HEK293 (cell line): ENCODE results near the gene ACVR1.

ENCODE experiments used
- CTCF ChIA-PET: fragments of 350-600 bp; formaldehyde crosslinking; extraction: SDS; loops from one replicate; lab custom pipeline; 2021; ENCODE audit warnings: antibody characterized with exemption; lab: Yijun Ruan, JAX
- POLR2A ChIA-PET: fragments of 300-600 bp; formaldehyde crosslinking; extraction: SDS; loops from one replicate; lab custom pipeline; 2020; ENCODE audit warnings: antibody characterized with exemption, inconsistent platforms; lab: Yijun Ruan, JAX
- H3K27ac ChIP-seq: fragments of 200-500 bp; sonication (Bioruptor generic); 2 replicates; pipeline ENCODE4 v1.5.1; 2014; ENCODE audit warnings: low read depth, low read length, control low read depth, inconsistent platforms; ENCODE audit errors: extremely low read depth
- H3K36me3 ChIP-seq, 2 experiments: fragments of 200-500 bp in 1 of 2; sonication (Bioruptor generic) in 1 of 2; 1 replicate in 1 of 2; 2 replicates in 1 of 2; pipeline ENCODE4 v1.5.1; 2014 to 2017; ENCODE audit warnings: inconsistent platforms in 2 of 2, low read length in 2 of 2; ENCODE audit not compliant: control insufficient read depth in 2 of 2, insufficient read depth in 1 of 2
- H3K4me1 ChIP-seq: fragments of 200-500 bp; sonication (Bioruptor generic); 2 replicates; pipeline ENCODE4 v1.5.1; 2014; ENCODE audit warnings: mild to moderate bottlenecking, low read length, inconsistent platforms; ENCODE audit not compliant: control insufficient read depth, insufficient read depth
- H3K4me3 ChIP-seq: 2 replicates; pipeline ENCODE4 v1.5.1; 2011; ENCODE audit warnings: low read depth, mild to moderate bottlenecking, control low read depth, low read length, moderate library complexity
- H3K9me3 ChIP-seq: fragments of 200-500 bp; sonication (Bioruptor generic); 2 replicates; pipeline ENCODE4 v1.5.1; 2014; ENCODE audit warnings: low read depth, low read length, inconsistent platforms; ENCODE audit not compliant: control insufficient read depth, insufficient read depth
- EGR2 ChIP-seq: fragments of 450-650 bp; formaldehyde crosslinking; IDR thresholded peaks from 2 replicates; pipeline ENCODE4 v1.5.1; 2016; ENCODE audit warnings: low read depth, missing biosample characterization, missing genetic modification characterization
- GLI4 ChIP-seq: fragments of 450-650 bp; formaldehyde crosslinking; IDR thresholded peaks from 2 replicates; pipeline ENCODE4 v1.5.1; 2016; ENCODE audit warnings: missing biosample characterization, missing genetic modification characterization
- KLF10 ChIP-seq: fragments of 450-650 bp; IDR thresholded peaks from 2 replicates; pipeline ENCODE4 v1.5.1; 2018; ENCODE audit warnings: missing biosample characterization, mild to moderate bottlenecking, missing genetic modification characterization
- MZF1 ChIP-seq: fragments of 450-650 bp; formaldehyde crosslinking; IDR thresholded peaks from 2 replicates; pipeline ENCODE4 v1.5.1; 2017; ENCODE audit warnings: missing biosample characterization, missing genetic modification characterization, borderline replicate concordance
- SP3 ChIP-seq: fragments of 450-650 bp; formaldehyde crosslinking; IDR thresholded peaks from 2 replicates; pipeline ENCODE4 v1.5.1; 2016; ENCODE audit warnings: missing biosample characterization, missing genetic modification characterization
- SP7 ChIP-seq: fragments of 450-650 bp; formaldehyde crosslinking; IDR thresholded peaks from 2 replicates; pipeline ENCODE4 v1.5.1; 2016; ENCODE audit warnings: missing biosample characterization, missing genetic modification characterization
- TRIM28 ChIP-seq: IDR thresholded peaks from 2 replicates; pipeline ENCODE4 v1.6.1; 2011; ENCODE audit warnings: low read length, control low read depth, borderline replicate concordance
- ZBTB21 ChIP-seq: fragments of 450-650 bp; formaldehyde crosslinking; IDR thresholded peaks from 2 replicates; pipeline ENCODE4 v1.5.1; 2017; ENCODE audit warnings: missing biosample characterization, missing genetic modification characterization
- ZFHX2 ChIP-seq: fragments of 450-650 bp; formaldehyde crosslinking; conservative IDR thresholded peaks from 2 replicates; pipeline ENCODE4 v1.5.1; 2016; ENCODE audit warnings: missing biosample characterization, missing genetic modification characterization
- ZNF132 ChIP-seq: fragments of 450-650 bp; formaldehyde crosslinking; IDR thresholded peaks from 2 replicates; pipeline ENCODE4 v1.5.1; 2017; ENCODE audit warnings: missing biosample characterization, missing genetic modification characterization, borderline replicate concordance
- ZNF133 ChIP-seq: fragments of 450-650 bp; formaldehyde crosslinking; IDR thresholded peaks from 2 replicates; pipeline ENCODE4 v1.5.1; 2016; ENCODE audit warnings: missing biosample characterization, missing genetic modification characterization
- ZNF169 ChIP-seq: fragments of 450-650 bp; formaldehyde crosslinking; IDR thresholded peaks from 2 replicates; pipeline ENCODE4 v1.5.1; 2016; ENCODE audit warnings: missing biosample characterization, missing genetic modification characterization
- ZNF202 ChIP-seq: fragments of 450-650 bp; formaldehyde crosslinking; IDR thresholded peaks from 2 replicates; pipeline ENCODE4 v1.5.1; 2016; ENCODE audit warnings: missing biosample characterization, missing genetic modification characterization, borderline replicate concordance
- ZNF214 ChIP-seq: fragments of 450-650 bp; formaldehyde crosslinking; IDR thresholded peaks from 2 replicates; pipeline ENCODE4 v1.5.1; 2017; ENCODE audit warnings: missing biosample characterization, mild to moderate bottlenecking, missing genetic modification characterization, borderline replicate concordance
- ZNF23 ChIP-seq: fragments of 450-650 bp; formaldehyde crosslinking; IDR thresholded peaks from 2 replicates; pipeline ENCODE4 v1.5.1; 2016; ENCODE audit warnings: missing biosample characterization, missing genetic modification characterization, borderline replicate concordance
- ZNF311 ChIP-seq: fragments of 450-650 bp; formaldehyde crosslinking; IDR thresholded peaks from 2 replicates; pipeline ENCODE4 v1.5.1; 2017; ENCODE audit warnings: missing biosample characterization, missing genetic modification characterization, borderline replicate concordance
- ZNF335 ChIP-seq: fragments of 450-650 bp; formaldehyde crosslinking; conservative IDR thresholded peaks from 2 replicates; pipeline ENCODE4 v1.5.1; 2016; ENCODE audit warnings: missing biosample characterization, missing genetic modification characterization
- ZNF341 ChIP-seq: fragments of 450-650 bp; formaldehyde crosslinking; IDR thresholded peaks from 2 replicates; pipeline ENCODE4; 2016; ENCODE audit warnings: low read depth, missing biosample characterization, missing genetic modification characterization
- ZNF366 ChIP-seq: fragments of 450-650 bp; formaldehyde crosslinking; conservative IDR thresholded peaks from 2 replicates; pipeline ENCODE4 v1.5.1; 2016; ENCODE audit warnings: missing biosample characterization, missing genetic modification characterization
- ZNF37A ChIP-seq: fragments of 450-650 bp; IDR thresholded peaks from 2 replicates; pipeline ENCODE4 v1.5.1; 2018; ENCODE audit warnings: missing biosample characterization, missing genetic modification characterization
- ZNF521 ChIP-seq: fragments of 450-650 bp; formaldehyde crosslinking; IDR thresholded peaks from 2 replicates; pipeline ENCODE4 v1.5.1; 2017; ENCODE audit warnings: missing biosample characterization, mild to moderate bottlenecking, missing genetic modification characterization
- ZNF560 ChIP-seq: fragments of 450-650 bp; formaldehyde crosslinking; IDR thresholded peaks from 2 replicates; pipeline ENCODE4 v1.5.1; 2017; ENCODE audit warnings: missing biosample characterization, missing genetic modification characterization, borderline replicate concordance
- ZNF626 ChIP-seq: fragments of 450-650 bp; sonication (Bioruptor Pico); formaldehyde crosslinking; IDR thresholded peaks from 2 replicates; pipeline ENCODE4 v1.5.1; 2018; ENCODE audit warnings: missing biosample characterization, missing genetic modification characterization, inconsistent platforms
- ZNF629 ChIP-seq: fragments of 450-650 bp; formaldehyde crosslinking; IDR thresholded peaks from 2 replicates; pipeline ENCODE4 v1.5.1; 2017; ENCODE audit warnings: missing biosample characterization, missing genetic modification characterization
- ZNF664 ChIP-seq: fragments of 450-650 bp; formaldehyde crosslinking; IDR thresholded peaks from 2 replicates; pipeline ENCODE4 v1.5.1; 2016; ENCODE audit warnings: missing biosample characterization, missing genetic modification characterization
- ZNF830 ChIP-seq: fragments of 450-650 bp; IDR thresholded peaks from 2 replicates; pipeline ENCODE4 v1.5.0; 2018; ENCODE audit warnings: missing biosample characterization, missing genetic modification characterization, low read depth, mild to moderate bottlenecking, moderate library complexity
- TF ChIP-seq, protein P1 (sequence below): fragments of 450-650 bp; formaldehyde crosslinking; IDR thresholded peaks from 2 replicates; pipeline ENCODE4 v1.5.1; 2016; ENCODE audit warnings: missing biosample characterization, missing genetic modification characterization, low read depth
- TF ChIP-seq, protein P2 (sequence below): fragments of 450-650 bp; formaldehyde crosslinking; IDR thresholded peaks from 2 replicates; pipeline ENCODE4 v1.5.1; 2017; ENCODE audit warnings: missing biosample characterization, missing genetic modification characterization
- TF ChIP-seq, protein P3 (sequence below): fragments of 450-650 bp; formaldehyde crosslinking; IDR thresholded peaks from 2 replicates; pipeline ENCODE4 v1.5.1; 2017; ENCODE audit warnings: missing biosample characterization, missing genetic modification characterization

The ACVR1 gene

DNA sequence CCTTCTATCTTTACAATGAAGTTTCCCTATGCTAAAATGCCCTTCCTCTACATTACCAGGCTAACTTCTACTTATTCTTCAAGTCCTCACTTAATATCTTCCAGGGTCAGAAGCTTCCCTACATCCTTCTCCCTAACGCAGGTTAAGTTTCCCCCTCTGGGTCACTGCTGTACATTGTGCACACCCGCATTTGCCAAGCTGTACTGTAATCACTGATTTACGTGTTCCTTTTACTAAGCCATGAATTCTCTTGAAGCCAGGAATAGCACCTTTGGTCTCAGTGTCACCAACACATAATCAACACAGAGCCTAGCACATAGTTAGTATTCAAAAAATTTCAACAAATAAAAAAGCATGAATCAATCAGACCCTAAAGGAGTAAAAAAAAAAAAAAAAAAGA, 22.3 kb downstream of the ACVR1 start:
- Histone ChIP-seq H3K36me3 (no peaks in the 10 kb centered on the region), H3K9me3 (no peaks in the 10 kb centered on the region), H3K4me1 (peaks cover 4% of the 10 kb centered on the region; the same call in 1 of the 2 replicates), H3K27ac (no peak overlapping the region), H3K4me3 (no peak overlapping the region)
- ChIA-PET POLR2A (interaction anchor here (1.0 to 1.4 kb wide), 3 partner anchors 11 to 23 kb away, joined by 3 to 5 read pairs (median 5); partner anchors contain the start of gene ACVR1), CTCF (interaction anchor here (0.6 to 1.2 kb wide), 4 partner anchors 15 to 725 kb away, joined by 3 read pairs; no protein-coding TSS in a partner anchor)
- TF ChIP-seq GLI4 (tag by site-specific recombination) (no peak), ZNF626 (tag by site-specific recombination) (no peak), TRIM28 (no peak), ZNF132 (tag by site-specific recombination) (no peak), EGR2 (no peak), KLF10 (no peak), ZFHX2 (tag by site-specific recombination) (no peak), ZNF830 (tag by site-specific recombination) (no peak), ZNF311 (no peak)

DNA sequence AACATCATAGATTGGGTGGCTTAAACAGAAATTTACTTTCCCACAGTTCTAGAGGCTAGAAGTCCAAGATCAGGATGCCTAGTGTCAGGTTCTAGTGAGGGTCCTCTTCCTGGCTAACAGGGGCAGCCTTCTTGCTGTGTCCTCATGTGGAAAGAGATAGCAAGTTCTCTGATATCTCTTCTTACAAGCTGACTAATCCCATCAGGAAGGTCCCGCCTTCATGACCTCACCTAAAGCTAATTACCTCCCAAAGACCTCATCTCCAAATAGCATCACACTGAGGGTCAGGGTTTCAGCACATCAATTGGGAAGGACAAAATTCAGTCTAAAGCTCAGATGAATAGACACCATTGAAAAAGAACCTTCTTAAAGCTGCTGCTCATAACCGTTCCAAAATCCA, 22.9 kb downstream of the ACVR1 start:
- Histone ChIP-seq H3K36me3 (no peaks in the 10 kb centered on the region), H3K9me3 (no peaks in the 10 kb centered on the region), H3K27ac (no peak overlapping the region), H3K4me3 (no peak overlapping the region), H3K4me1 (peaks cover 4% of the 10 kb centered on the region; the same call in 1 of the 2 replicates)
- TF ChIP-seq ZNF366 (0 out of 2 replicates have a peak, but pooled peaks have one; percentile 12), ZNF335 (tag by site-specific recombination) (0 out of 2 replicates have a peak, but pooled peaks have one; percentile 34), ZNF521 (no peak), SP7 (peak; percentile 40; the same call in 1 of the 2 replicates), ZNF133 (no peak), SP3 (0 out of 2 replicates have a peak, but pooled peaks have one; percentile 14), ZNF23 (tag by site-specific recombination) (no peak), ZNF664 (no peak), ZBTB21 (tag by site-specific recombination) (peak; percentile 46; the same call in 1 of the 2 replicates), GLI4 (tag by site-specific recombination) (no peak), MZF1 (tag by site-specific recombination) (no peak), ZNF629 (tag by site-specific recombination) (peak; percentile 60; the same call in 1 of the 2 replicates)
- TF ChIP-seq, protein P1, sequence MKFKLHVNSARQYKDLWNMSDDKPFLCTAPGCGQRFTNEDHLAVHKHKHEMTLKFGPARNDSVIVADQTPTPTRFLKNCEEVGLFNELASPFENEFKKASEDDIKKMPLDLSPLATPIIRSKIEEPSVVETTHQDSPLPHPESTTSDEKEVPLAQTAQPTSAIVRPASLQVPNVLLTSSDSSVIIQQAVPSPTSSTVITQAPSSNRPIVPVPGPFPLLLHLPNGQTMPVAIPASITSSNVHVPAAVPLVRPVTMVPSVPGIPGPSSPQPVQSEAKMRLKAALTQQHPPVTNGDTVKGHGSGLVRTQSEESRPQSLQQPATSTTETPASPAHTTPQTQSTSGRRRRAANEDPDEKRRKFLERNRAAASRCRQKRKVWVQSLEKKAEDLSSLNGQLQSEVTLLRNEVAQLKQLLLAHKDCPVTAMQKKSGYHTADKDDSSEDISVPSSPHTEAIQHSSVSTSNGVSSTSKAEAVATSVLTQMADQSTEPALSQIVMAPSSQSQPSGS (tag by site-specific recombination): 0 out of 2 replicates have a peak, but pooled peaks have one; percentile 10
- CTCF ChIA-PET: interaction anchor here (0.9 to 1.2 kb wide), 2 partner anchors 16 to 101 kb away, joined by 3 read pairs; no protein-coding TSS in a partner anchor
- POLR2A ChIA-PET: interaction anchor here (1.2 to 1.4 kb wide), 2 partner anchors 14 to 23 kb away, joined by 5 read pairs; partner anchors contain the start of gene ACVR1

DNA sequence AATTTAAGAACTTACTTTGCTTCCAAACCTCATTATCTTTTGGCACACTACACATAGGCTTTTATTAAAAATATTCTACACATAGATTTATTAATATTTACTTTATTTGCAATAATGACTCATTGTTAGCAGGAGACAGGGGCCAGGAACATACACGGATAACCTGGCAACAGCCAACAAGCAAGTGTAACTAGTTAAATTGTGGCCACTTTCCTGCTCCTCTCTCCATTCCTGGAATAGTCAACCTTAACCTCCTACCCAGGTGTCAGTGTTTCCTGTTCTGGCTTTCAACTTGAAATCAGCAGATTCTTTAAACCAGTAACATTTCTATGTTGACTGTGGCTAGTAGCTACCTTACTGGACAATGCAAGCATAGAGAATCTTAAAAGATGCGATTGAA, 26.5 kb downstream of the ACVR1 start:
- H3K27ac ChIP-seq: no peak overlapping the region
- ChIA-PET CTCF (interaction anchor here (0.6 kb wide), 1 partner anchor 12 kb away, joined by 3 read pairs; no protein-coding TSS in a partner anchor), POLR2A (no interaction called here)
- peaks cover 12% of the 10 kb centered on the region for H3K4me1 ChIP-seq
- H3K36me3 ChIP-seq: no peaks in the 10 kb centered on the region
- H3K4me3 ChIP-seq: no peak overlapping the region
- no peaks in the 10 kb centered on the region for H3K9me3 ChIP-seq
- no peak for TF ChIP-seq ZNF37A
- no peak for TF ChIP-seq ZNF214 (tag by site-specific recombination)
- TF ChIP-seq, protein P2, sequence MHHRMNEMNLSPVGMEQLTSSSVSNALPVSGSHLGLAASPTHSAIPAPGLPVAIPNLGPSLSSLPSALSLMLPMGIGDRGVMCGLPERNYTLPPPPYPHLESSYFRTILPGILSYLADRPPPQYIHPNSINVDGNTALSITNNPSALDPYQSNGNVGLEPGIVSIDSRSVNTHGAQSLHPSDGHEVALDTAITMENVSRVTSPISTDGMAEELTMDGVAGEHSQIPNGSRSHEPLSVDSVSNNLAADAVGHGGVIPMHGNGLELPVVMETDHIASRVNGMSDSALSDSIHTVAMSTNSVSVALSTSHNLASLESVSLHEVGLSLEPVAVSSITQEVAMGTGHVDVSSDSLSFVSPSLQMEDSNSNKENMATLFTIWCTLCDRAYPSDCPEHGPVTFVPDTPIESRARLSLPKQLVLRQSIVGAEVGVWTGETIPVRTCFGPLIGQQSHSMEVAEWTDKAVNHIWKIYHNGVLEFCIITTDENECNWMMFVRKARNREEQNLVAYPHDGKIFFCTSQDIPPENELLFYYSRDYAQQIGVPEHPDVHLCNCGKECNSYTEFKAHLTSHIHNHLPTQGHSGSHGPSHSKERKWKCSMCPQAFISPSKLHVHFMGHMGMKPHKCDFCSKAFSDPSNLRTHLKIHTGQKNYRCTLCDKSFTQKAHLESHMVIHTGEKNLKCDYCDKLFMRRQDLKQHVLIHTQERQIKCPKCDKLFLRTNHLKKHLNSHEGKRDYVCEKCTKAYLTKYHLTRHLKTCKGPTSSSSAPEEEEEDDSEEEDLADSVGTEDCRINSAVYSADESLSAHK: no peak
- TF ChIP-seq ZNF341 (tag by site-specific recombination): no peak
- no peak for TF ChIP-seq EGR2
- TF ChIP-seq ZNF202: no peak
- TF ChIP-seq, protein P3, sequence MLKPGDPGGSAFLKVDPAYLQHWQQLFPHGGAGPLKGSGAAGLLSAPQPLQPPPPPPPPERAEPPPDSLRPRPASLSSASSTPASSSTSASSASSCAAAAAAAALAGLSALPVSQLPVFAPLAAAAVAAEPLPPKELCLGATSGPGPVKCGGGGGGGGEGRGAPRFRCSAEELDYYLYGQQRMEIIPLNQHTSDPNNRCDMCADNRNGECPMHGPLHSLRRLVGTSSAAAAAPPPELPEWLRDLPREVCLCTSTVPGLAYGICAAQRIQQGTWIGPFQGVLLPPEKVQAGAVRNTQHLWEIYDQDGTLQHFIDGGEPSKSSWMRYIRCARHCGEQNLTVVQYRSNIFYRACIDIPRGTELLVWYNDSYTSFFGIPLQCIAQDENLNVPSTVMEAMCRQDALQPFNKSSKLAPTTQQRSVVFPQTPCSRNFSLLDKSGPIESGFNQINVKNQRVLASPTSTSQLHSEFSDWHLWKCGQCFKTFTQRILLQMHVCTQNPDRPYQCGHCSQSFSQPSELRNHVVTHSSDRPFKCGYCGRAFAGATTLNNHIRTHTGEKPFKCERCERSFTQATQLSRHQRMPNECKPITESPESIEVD (tag by site-specific recombination): no peak
- TF ChIP-seq ZNF169 (tag by site-specific recombination): no peak
- TF ChIP-seq ZNF560 (tag by site-specific recombination): no peak
